Left colon (tissue), 2 donors: ENCODE data around the gene ESR2. TPM values are rescaled to one million over a fixed set of nuclear protein-coding genes. Genes with fewer than 3 reads are reported as not detected.
"Not testable (repeated sequence)": the region's sequence is repeated elsewhere in the genome, so short reads cannot be mapped to it uniquely, and the experiment has no call there.

Source experiments
- ATAC-seq: fragments of 200-7000 bp; cut with Tn5 transposase; one replicate; pipeline ENCODE4 v1.9.1; 2020; ENCODE audit warnings: mild to moderate bottlenecking, moderate library complexity
- DNase-seq, 2 donors: peaks; one replicate each; pipeline ENCODE4 v3.0.0-alpha.2; 2020
- intact Hi-C, 2 donors: fragments of 100-400 bp; cut with DNase I in 1 of 2; cut with micrococcal nuclease in 1 of 2; formaldehyde crosslinking; loops; one replicate each; pipeline versions ENCODE4 v1.11.2 to v1.14.0; 2022; cut with DNase I, micrococcal nuclease
- microRNA-seq, 2 donors: library from miRNA; unstranded; fragments of <30 nt; microRNA quantifications; one replicate each; pipeline versions ENCODE4 v1.1.0 to v1.2.0, GENCODE V29; 2020
- total RNA-seq, 2 donors: library from RNA; stranded (reverse); fragmentation: NEBNext Ultra II Directional; extraction: Animal tissue kit (Norgen Biotek cat#: 25700); gene quantifications; one replicate each; pipeline ENCODE4 v1.2.1, GENCODE V29; 2021
- donor health status: DM: no; HTN: no; CAD: no.
- donor health status: DM: yes; HTN: yes; CAD: no.

Gene ESR2
- total RNA-seq, 2 donors from 2014 or later, result 0.40 to 0.70 TPM

GRCh38 chr14:64037869-64038745 lies 256.1 kb downstream of the ESR2 start:
- DNase-seq, result not testable (repeated sequence)

GRCh38 chr14:64035143-64035542 lies 259.0 kb downstream of the ESR2 start:
- intact Hi-C loops, result no loop called here
- ATAC-seq (no peak), DNase-seq (no peak)

More at GRCh38 chr14:64037869-64038745, 256.1 kb downstream of the ESR2 start:
- ATAC-seq, intact Hi-C loops: not testable (repeated sequence)

Small RNA genes lying within 50 kb of the gene (microRNA-seq; reads per million reads assigned to microRNA genes)
- 0 reads per million in 2 donors for gene MIR548H1

Other genes starting within 250 kb of the ESR2 start
- 10 to 100 TPM; 31.2 to 53.3 TPM for gene MTHFD1, start 94.0 kb upstream of the ESR2 start, total RNA-seq
- gene AKAP5, start 171.1 kb upstream of the ESR2 start, total RNA-seq, result 10 to 100 TPM; 11.9 to 14.2 TPM
- 1 to 10 TPM; 5.9 to 6.5 TPM for gene ZBTB25, start 209.5 kb upstream of the ESR2 start, total RNA-seq
- 10 to 100 TPM; 29.5 to 32.1 TPM for gene ZBTB1, start 210.4 kb upstream of the ESR2 start, total RNA-seq
- 10 to 100 TPM; 52.7 to 61.7 TPM for gene HSPA2, start 246.4 kb upstream of the ESR2 start, total RNA-seq